H1 (cell line): Measurements from ENCODE around the gene NOS3. TPM values are rescaled to one million over a fixed set of nuclear protein-coding genes. Genes with fewer than 3 reads are reported as not detected.

Experiments used
- CTCF ChIA-PET: fragments of 300-600 bp; sonication (Branson Sonifier 250); formaldehyde crosslinking; loops from one replicate; lab custom pipeline; 2021; ENCODE audit not compliant: partially characterized antibody; lab: Charles Lee
- POLR2A ChIA-PET: fragments of 300-600 bp; sonication (Branson Sonifier 250); formaldehyde crosslinking; loops from one replicate; lab custom pipeline; 2021; ENCODE audit warnings: inconsistent platforms; ENCODE audit not compliant: partially characterized antibody; lab: Charles Lee
- DNase-seq, 2 experiments: peaks; one replicate each; pipeline versions ENCODE4 v3.0.0 to v3.0.0-alpha.2; 2010 to 2022; ENCODE audit warnings: low spot score in 2 of 2, low read depth in 1 of 2, mixed read lengths in 1 of 2
- FAIRE-seq: peaks from 2 replicates; lab custom pipeline; 2011; peaks lifted over from hg19 to GRCh38; lab: Jason Lieb, UNC
- H2AFZ ChIP-seq: 2 replicates; pipeline ENCODE4 v1.8.1; 2012; ENCODE audit warnings: low read length, inconsistent platforms
- H2AK5ac ChIP-seq: 2 replicates; pipeline ENCODE4 v1.6.1; 2013; ENCODE audit warnings: low read depth, low read length
- H2BK120ac ChIP-seq: replicated peaks from 2 replicates; pipeline ENCODE3; 2013; ENCODE audit warnings: low read depth, low read length, inconsistent platforms
- H2BK12ac ChIP-seq: 2 replicates; pipeline ENCODE4 v1.6.1; 2013; ENCODE audit warnings: low read depth, low read length
- H2BK15ac ChIP-seq: 2 replicates; pipeline ENCODE4 v1.6.1; 2013; ENCODE audit warnings: low read length
- H2BK20ac ChIP-seq: 2 replicates; pipeline ENCODE4 v1.6.1; 2013; ENCODE audit warnings: low read length
- H2BK5ac ChIP-seq: 2 replicates; pipeline ENCODE4 v1.6.1; 2013; ENCODE audit warnings: low read depth, low read length
- H3K14ac ChIP-seq: 2 replicates; pipeline ENCODE4 v1.6.1; 2013; ENCODE audit warnings: inconsistent platforms; ENCODE audit not compliant: insufficient read length
- H3K18ac ChIP-seq: 2 replicates; pipeline ENCODE4 v1.6.1; 2013; ENCODE audit warnings: low read length; ENCODE audit errors: extremely low read depth
- H3K23ac ChIP-seq: 2 replicates; pipeline ENCODE4 v1.6.1; 2013; ENCODE audit warnings: inconsistent platforms; ENCODE audit not compliant: insufficient read length
- H3K23me2 ChIP-seq: 2 replicates; pipeline ENCODE4 v1.6.1; 2013; ENCODE audit warnings: low read depth, low read length
- H3K27ac ChIP-seq: 2 replicates; pipeline ENCODE4 v1.6.1; 2011; ENCODE audit warnings: low read depth, low read length, inconsistent platforms
- H3K27me3 ChIP-seq, 4 experiments: replicated peaks in 1 of 4; 1 replicate in 1 of 4; 2 replicates in 3 of 4; pipeline versions ENCODE4 v1.6.1 to v1.8.1; 2011 to 2013; ENCODE audit warnings: low read length in 3 of 4, mild to moderate bottlenecking in 3 of 4, inconsistent platforms in 2 of 4, mixed read lengths in 2 of 4, moderate library complexity in 1 of 4; ENCODE audit not compliant: control insufficient read depth in 3 of 4, insufficient read depth in 3 of 4; ENCODE audit errors: extremely low read depth in 1 of 4
- H3K36me3 ChIP-seq, 4 experiments: 2 replicates each; pipeline versions ENCODE4 v1.6.1 to v1.8.1; 2011 to 2013; ENCODE audit warnings: mild to moderate bottlenecking in 4 of 4, low read length in 3 of 4, moderate library complexity in 2 of 4, control low read depth in 1 of 4, inconsistent platforms in 1 of 4; ENCODE audit not compliant: insufficient read depth in 4 of 4, control insufficient read depth in 2 of 4
- H3K4ac ChIP-seq: replicated peaks from 2 replicates; pipeline ENCODE3; 2013; ENCODE audit warnings: low read length, low read depth, mixed read lengths, inconsistent platforms; ENCODE audit not compliant: insufficient read length
- H3K4me1 ChIP-seq, 4 experiments: replicated peaks in 1 of 4; 1 replicate in 1 of 4; 2 replicates in 3 of 4; pipeline versions ENCODE4 v1.6.1 to v1.8.1; 2011 to 2013; ENCODE audit warnings: low read length in 3 of 4, inconsistent platforms in 2 of 4, mixed read lengths in 1 of 4; ENCODE audit not compliant: insufficient read depth in 4 of 4, control insufficient read depth in 3 of 4
- H3K4me2 ChIP-seq, 2 experiments: 2 replicates each; pipeline versions ENCODE4 v1.6.1 to v1.8.1; 2011 to 2013; ENCODE audit warnings: low read depth in 2 of 2, low read length in 2 of 2, control low read depth in 1 of 2, inconsistent platforms in 1 of 2, mild to moderate bottlenecking in 1 of 2; ENCODE audit not compliant: insufficient read depth in 1 of 2
- H3K4me3 ChIP-seq, 4 experiments: fragments of 200-600, 300-600 bp in 1 of 4; sonication (generic), shearing (Covaris generic), sonication (Bioruptor Twin) in 1 of 4; 2 replicates each; pipeline versions ENCODE4 v1.5.1 to v1.8.1; 2011 to 2016; ENCODE audit warnings: low read length in 4 of 4, low read depth in 3 of 4, control low read depth in 2 of 4, inconsistent platforms in 2 of 4, mild to moderate bottlenecking in 2 of 4, mixed read lengths in 1 of 4, moderate library complexity in 1 of 4; ENCODE audit not compliant: insufficient read depth in 2 of 4; ENCODE audit errors: extremely low read depth in 1 of 4
- H3K56ac ChIP-seq: replicated peaks from 2 replicates; pipeline ENCODE3; 2013; ENCODE audit warnings: low read depth, mild to moderate bottlenecking, mixed read lengths, low read length, inconsistent platforms; ENCODE audit not compliant: insufficient read length
- H3K79me1 ChIP-seq: 2 replicates; pipeline ENCODE4 v1.6.1; 2013; ENCODE audit warnings: low read depth, low read length, control low read depth
- H3K79me2 ChIP-seq, 2 experiments: 2 replicates each; pipeline versions ENCODE4 v1.6.1 to v1.8.1; 2012 to 2013; ENCODE audit warnings: low read length in 2 of 2, mild to moderate bottlenecking in 2 of 2, inconsistent platforms in 1 of 2; ENCODE audit not compliant: insufficient read depth in 2 of 2, control insufficient read depth in 1 of 2
- H3K9ac ChIP-seq, 4 experiments: replicated peaks in 1 of 4; 1 replicate in 1 of 4; 2 replicates in 3 of 4; pipeline versions ENCODE4 v1.6.1 to v1.8.1; 2011 to 2013; ENCODE audit warnings: low read depth in 3 of 4, low read length in 3 of 4, control low read depth in 2 of 4, mild to moderate bottlenecking in 2 of 4, moderate library complexity in 2 of 4, inconsistent platforms in 1 of 4; ENCODE audit errors: extremely low read depth in 1 of 4
- H3K9me3 ChIP-seq, 2 experiments: 2 replicates each; pipeline versions ENCODE4 v1.6.1 to v1.8.1; 2012 to 2013; ENCODE audit warnings: mild to moderate bottlenecking in 2 of 2, moderate library complexity in 2 of 2, control low read depth in 1 of 2, inconsistent platforms in 1 of 2, low read depth in 1 of 2, low read length in 1 of 2, mixed read lengths in 1 of 2; ENCODE audit not compliant: insufficient read depth in 2 of 2
- H4K20me1 ChIP-seq, 2 experiments: replicated peaks in 1 of 2; 2 replicates each; pipeline versions ENCODE3 to v1.8.1; 2011 to 2013; ENCODE audit warnings: inconsistent platforms in 2 of 2, low read length in 2 of 2, mild to moderate bottlenecking in 1 of 2; ENCODE audit not compliant: insufficient read depth in 2 of 2, control insufficient read depth in 1 of 2
- H4K5ac ChIP-seq: 2 replicates; pipeline ENCODE4 v1.6.1; 2013; ENCODE audit warnings: low read length, low read depth, mixed read lengths, inconsistent platforms; ENCODE audit not compliant: insufficient read length
- H4K8ac ChIP-seq: 2 replicates; pipeline ENCODE4 v1.8.0; 2013; ENCODE audit warnings: mild to moderate bottlenecking, moderate library complexity, low read length, inconsistent platforms; ENCODE audit not compliant: insufficient read depth; ENCODE audit errors: extremely low read depth
- H4K91ac ChIP-seq: replicated peaks from 2 replicates; pipeline ENCODE3; 2013; ENCODE audit warnings: low read length, mixed read lengths, inconsistent platforms; ENCODE audit not compliant: insufficient read length
- RAD21 ChIP-seq, 2 experiments: IDR thresholded peaks in 1 of 2; conservative IDR thresholded peaks in 1 of 2; 2 replicates each; pipeline ENCODE4 v1.6.1; 2011; ENCODE audit warnings: low read depth in 2 of 2, low read length in 2 of 2, improper control_type of control experiment in 1 of 2, inconsistent platforms in 1 of 2, mild to moderate bottlenecking in 1 of 2, moderate library complexity in 1 of 2
- YY1 ChIP-seq: IDR thresholded peaks from 2 replicates; pipeline ENCODE4 v1.6.1; 2011; ENCODE audit warnings: low read depth, mild to moderate bottlenecking, low read length
- WGBS, 2 experiments: shearing (Covaris generic) in 1 of 2; methylation state at CpG; one replicate each; pipeline versions ENCODE4 v1.1.6 to v1.1.7; 2013 to 2015; ENCODE audit warnings: low lambda C conversion rate in 2 of 2, mixed read lengths in 2 of 2, inconsistent platforms in 1 of 2, low coverage in 1 of 2, missing lambda C conversion rate in 1 of 2; ENCODE audit not compliant: insufficient replicate concordance in 2 of 2, insufficient coverage in 1 of 2, insufficient read length in 1 of 2; ENCODE audit errors: extremely low coverage in 1 of 2, missing lambda C conversion rate in 1 of 2; 5-methylcytosine and 5-hydroxymethylcytosine counted together
- polyA plus RNA-seq, 7 experiments: library from polyadenylated mRNA; depleted of rRNA in 3 of 7; stranded (reverse) in 5 of 7; unstranded in 2 of 7; fragments of >200 nt in 5 of 7; fragments of 200-250 nt in 2 of 7; gene quantifications; 1 replicate in 5 of 7; 2 replicates in 1 of 7; 4 replicates in 1 of 7; pipeline versions ENCODE4 v1.2.1 to v1.2.3, GENCODE V29; 2011 to 2013; ENCODE audit warnings: missing spikeins in 2 of 7, mixed read lengths in 2 of 7
- total RNA-seq: library from RNA; stranded (reverse); fragmentation: NEBNext Ultra II Directional; extraction: Animal tissue kit (Norgen Biotek cat#: 25700); gene quantifications from 2 replicates; pipeline ENCODE4 v1.2.1, GENCODE V29; 2021
- TF ChIP-seq, protein P1 (sequence below), 3 experiments: IDR thresholded peaks; 1 replicate in 2 of 3; 2 replicates in 1 of 3; pipeline versions ENCODE4 v1.5.1 to v1.6.1; 2011; ENCODE audit warnings: low read length in 3 of 3, mild to moderate bottlenecking in 3 of 3, inconsistent platforms in 2 of 3, low read depth in 1 of 3, moderate library complexity in 1 of 3; ENCODE audit not compliant: insufficient read depth in 1 of 3; ENCODE audit errors: control extremely low read depth in 1 of 3

NOS3 gene
- total and polyA plus RNA-seq, 2 of the 8 experiments (the other 6 are each of a cell fraction or from before 2014, with no cell fraction given): 4.4 to 16.2 TPM

DNA sequence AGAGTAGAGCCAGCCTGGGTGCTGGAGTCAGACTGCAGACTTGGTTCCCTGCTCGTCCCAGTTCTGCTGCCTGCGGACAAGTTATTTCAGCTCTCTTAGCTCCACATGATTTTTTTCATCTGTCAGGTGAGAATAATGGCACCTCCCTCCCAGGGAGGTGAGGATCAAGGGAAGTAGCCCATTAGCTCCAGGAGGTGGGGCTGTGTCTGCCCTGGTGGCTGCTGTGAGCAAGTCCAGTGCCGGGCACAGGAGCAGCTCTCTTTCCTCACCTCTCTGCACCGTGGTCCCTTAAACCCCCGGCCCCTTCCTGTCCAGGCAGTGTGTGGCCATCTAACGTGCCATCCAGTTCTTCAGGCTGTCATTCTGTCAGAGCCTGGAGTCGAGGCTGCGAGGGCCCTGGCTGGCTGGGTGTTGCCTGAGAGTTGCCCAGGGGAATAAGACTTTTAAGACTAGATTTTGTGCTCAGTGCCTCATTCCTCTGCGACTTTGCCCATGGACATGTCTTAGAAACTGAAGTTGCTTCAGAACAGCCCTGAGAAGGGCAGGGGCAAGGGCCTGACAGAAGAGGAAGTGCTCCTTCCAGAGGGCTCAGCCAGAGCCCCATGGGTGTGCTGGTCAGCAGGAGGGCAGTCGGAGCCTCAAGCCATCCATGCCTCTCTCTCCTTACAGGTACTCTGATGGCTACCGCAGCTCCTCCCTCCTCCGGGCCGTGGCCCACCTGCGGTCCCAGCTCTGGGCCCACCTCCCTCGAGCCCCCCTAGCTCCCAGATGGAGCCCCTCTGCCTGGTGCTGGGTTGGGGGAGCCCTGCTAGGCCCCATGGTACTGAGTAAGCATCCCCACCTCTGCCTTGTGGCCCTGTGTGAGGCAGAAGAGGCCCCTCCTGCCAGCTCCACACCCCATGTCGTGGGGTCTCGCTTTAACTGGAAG lies 42.4 kb downstream of the NOS3 start:
- H3K79me1 ChIP-seq: no peaks in the 10 kb centered on the region; the same call in 1 of the 2 replicates
- H3K4me1 ChIP-seq: no peaks in the 10 kb centered on the region
- CTCF ChIA-PET: interaction anchor here (0.7 to 5.4 kb wide), 25 partner anchors 9 to 1342 kb away, joined by 3 to 35 read pairs (median 3); partner anchors contain the start of genes AGAP3, ASIC3, ATG9B and CDK5
- no peak overlapping the region for H2AFZ ChIP-seq
- no peak overlapping the region for H3K4me3 ChIP-seq
- no peaks in the 10 kb centered on the region for H3K27me3 ChIP-seq
- 93% methylated on average over 13 of the region's 17 CpGs; no CpG with 5 or more reads in 1 of the 2 experiments for WGBS, 2 experiments
- no peaks in the 10 kb centered on the region for H3K79me2 ChIP-seq
- H2BK120ac ChIP-seq: no peak overlapping the region
- H3K36me3 ChIP-seq: peaks cover 0 to 2% (median 0%) of the 10 kb centered on the region in 4 experiments; a peak in 2 of 8 replicates
- H4K20me1 ChIP-seq: peaks cover 0 to 4% of the 10 kb centered on the region in 2 experiments
- no peak overlapping the region for H2BK5ac ChIP-seq
- FAIRE-seq: no peak
- DNase-seq: no peak
- H4K8ac ChIP-seq: peak overlapping the region; percentile 68; the same call in 1 of the 2 replicates
- no peak overlapping the region for H3K18ac ChIP-seq
- no peaks in the 10 kb centered on the region for H3K9me3 ChIP-seq
- no peaks in the 10 kb centered on the region for H3K23me2 ChIP-seq
- TF ChIP-seq YY1 (no peak), RAD21 (IDR thresholded peaks at IDR 0.05 in 1 of 2, conservative IDR thresholded peaks at IDR 0.05 in 1 of 2; ENCODE audit: low read depth in 2 of 2, low read length in 2 of 2) (peak; percentile 34 to 41; a peak in 2 of 4 replicates)
- TF ChIP-seq, protein P1, sequence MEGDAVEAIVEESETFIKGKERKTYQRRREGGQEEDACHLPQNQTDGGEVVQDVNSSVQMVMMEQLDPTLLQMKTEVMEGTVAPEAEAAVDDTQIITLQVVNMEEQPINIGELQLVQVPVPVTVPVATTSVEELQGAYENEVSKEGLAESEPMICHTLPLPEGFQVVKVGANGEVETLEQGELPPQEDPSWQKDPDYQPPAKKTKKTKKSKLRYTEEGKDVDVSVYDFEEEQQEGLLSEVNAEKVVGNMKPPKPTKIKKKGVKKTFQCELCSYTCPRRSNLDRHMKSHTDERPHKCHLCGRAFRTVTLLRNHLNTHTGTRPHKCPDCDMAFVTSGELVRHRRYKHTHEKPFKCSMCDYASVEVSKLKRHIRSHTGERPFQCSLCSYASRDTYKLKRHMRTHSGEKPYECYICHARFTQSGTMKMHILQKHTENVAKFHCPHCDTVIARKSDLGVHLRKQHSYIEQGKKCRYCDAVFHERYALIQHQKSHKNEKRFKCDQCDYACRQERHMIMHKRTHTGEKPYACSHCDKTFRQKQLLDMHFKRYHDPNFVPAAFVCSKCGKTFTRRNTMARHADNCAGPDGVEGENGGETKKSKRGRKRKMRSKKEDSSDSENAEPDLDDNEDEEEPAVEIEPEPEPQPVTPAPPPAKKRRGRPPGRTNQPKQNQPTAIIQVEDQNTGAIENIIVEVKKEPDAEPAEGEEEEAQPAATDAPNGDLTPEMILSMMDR (IDR thresholded peaks at IDR 0.05; ENCODE audit: control extremely low read depth in 1 of 3, insufficient read depth in 1 of 3, low read depth in 1 of 3, low read length in 3 of 3): peak; percentile 41 to 62 (median 47)
- TF ChIP-seq, all 59 proteins: peak for 2
- POLR2A ChIA-PET: interaction anchor here (1.0 to 1.4 kb wide), 3 partner anchors 9 to 45 kb away, joined by 3 to 4 read pairs (median 3); partner anchors contain the start of gene ASIC3
- H3K56ac ChIP-seq: no peak overlapping the region
- no peak overlapping the region for H3K23ac ChIP-seq
- H3K4me2 ChIP-seq: no peak overlapping the region
- H2AK5ac ChIP-seq: no peak overlapping the region
- no peak overlapping the region for H2BK20ac ChIP-seq
- no peak overlapping the region for H3K4ac ChIP-seq
- no peak overlapping the region for H3K27ac ChIP-seq
- no peak overlapping the region for H2BK15ac ChIP-seq
- no peak overlapping the region for H4K5ac ChIP-seq
- no peak overlapping the region for H4K91ac ChIP-seq
- no peak overlapping the region for H2BK12ac ChIP-seq
- H3K14ac ChIP-seq: no peak overlapping the region
- no peak overlapping the region for H3K9ac ChIP-seq
